COLO829 (cell line): ENCODE results near the gene L1TD1.
"Not testable (repeated sequence)": the region's sequence is repeated elsewhere in the genome, so short reads cannot be mapped to it uniquely, and the experiment has no call there.

Source experiments
- DNase-seq: peaks from one replicate; pipeline ENCODE4 v3.0.0; 2012; ENCODE audit warnings: low spot score

Gene L1TD1

DNA sequence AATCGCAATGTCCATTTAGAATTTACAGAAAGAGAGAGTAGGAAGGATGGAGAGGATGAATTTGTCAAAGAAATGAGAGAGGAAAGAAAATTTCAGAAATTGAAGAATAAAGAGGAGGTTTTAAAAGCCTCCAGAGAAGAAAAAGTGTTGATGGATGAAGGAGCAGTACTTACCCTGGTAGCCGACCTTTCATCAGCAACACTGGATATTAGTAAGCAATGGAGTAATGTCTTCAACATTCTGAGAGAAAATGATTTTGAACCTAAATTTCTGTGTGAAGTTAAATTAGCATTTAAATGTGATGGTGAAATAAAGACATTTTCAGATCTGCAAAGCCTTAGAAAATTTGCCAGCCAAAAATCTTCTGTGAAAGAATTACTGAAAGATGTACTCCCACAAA is 12.5 kb downstream of the L1TD1 start:
- no peak for DNase-seq

- DNase-seq, result no peak
These were observed 13.4 kb downstream of the L1TD1 start for GRCh38 chr1:62208087-62208486.

DNA sequence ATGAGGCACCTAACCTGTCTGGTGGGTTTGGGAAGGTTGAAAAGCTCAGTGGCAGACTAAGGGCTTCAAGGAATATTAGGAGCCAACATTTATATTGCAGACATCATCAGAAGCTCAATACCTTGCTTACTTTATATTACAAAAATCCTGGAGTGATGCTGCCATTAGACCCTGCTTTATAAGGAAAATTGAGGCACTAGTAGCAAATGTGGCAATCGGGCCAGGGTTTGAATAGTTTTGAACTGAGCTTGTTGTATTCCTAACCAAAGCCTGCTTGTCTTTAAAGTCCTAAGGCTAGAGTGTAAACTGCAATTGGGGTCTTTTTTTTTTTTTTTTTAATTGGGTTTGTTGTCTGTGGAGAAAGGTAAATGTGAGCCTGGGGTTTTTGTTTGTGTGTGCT is 14.3 kb downstream of the L1TD1 start:
- DNase-seq, result no peak

DNA sequence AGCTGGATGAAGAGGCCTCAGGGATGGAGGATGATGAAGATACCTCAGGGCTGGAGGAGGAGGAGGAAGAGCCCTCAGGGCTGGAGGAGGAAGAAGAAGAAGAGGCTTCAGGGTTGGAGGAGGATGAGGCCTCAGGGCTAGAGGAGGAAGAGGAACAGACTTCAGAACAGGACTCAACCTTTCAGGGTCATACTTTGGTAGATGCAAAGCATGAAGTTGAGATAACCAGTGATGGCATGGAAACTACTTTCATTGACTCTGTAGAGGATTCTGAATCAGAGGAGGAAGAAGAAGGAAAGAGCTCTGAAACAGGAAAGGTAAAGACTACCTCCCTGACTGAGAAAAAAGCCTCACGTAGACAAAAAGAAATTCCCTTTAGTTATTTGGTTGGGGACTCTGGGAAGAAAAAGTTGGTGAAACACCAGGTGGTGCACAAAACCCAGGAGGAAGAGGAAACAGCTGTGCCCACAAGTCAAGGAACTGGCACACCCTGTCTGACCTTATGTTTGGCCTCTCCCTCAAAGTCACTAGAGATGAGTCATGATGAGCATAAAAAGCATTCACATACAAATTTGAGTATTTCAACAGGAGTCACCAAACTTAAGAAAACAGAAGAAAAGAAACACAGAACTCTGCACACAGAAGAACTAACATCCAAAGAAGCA is 15.4 kb downstream of the L1TD1 start:
- DNase-seq, result peak; percentile 8

- no peak for DNase-seq
These were observed 16.3 kb downstream of the L1TD1 start for GRCh38 chr1:62210960-62211359.

- no peak for DNase-seq
These were observed 17.8 kb downstream of the L1TD1 start for GRCh38 chr1:62212411-62212810.

DNA sequence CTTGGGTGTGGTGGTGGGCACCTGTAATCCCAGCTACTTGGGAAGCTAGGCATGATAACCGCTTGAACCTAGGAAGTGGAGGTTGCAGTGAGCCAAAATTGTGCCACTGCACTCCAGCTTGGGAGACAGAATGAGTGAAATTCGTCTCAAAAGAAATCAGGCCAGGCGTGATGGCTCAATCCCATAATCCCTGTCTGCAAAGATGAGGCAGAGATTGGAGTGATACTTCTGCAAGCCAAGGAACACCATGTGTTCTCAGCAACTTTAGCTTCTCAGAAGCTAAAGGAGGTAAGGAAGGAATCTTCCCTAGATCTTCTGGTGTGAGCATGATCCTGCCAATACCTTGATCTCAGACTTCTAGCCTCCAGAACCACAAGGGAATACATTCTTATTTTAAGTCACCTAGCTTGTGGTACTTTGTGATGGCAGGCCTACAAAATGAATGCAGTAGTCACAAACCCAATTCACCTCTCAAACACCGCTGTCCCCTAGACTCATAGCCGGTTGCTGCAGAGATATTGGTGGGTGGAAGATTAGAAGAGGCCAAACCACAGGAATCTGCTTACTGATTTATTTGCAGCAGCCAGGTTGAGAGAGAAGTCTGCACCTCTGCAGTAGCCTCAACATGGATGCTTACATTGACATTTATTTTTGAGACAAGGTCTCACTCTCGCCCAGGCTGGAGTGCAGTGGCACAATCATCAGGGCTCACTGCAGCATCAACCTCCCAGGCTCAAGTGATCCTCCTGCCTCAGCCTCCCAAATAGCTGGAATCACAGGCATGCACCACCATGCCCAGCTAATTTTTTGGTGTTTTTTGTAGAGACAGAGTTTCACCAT is 18.6 kb downstream of the L1TD1 start:
- no peak for DNase-seq

DNA sequence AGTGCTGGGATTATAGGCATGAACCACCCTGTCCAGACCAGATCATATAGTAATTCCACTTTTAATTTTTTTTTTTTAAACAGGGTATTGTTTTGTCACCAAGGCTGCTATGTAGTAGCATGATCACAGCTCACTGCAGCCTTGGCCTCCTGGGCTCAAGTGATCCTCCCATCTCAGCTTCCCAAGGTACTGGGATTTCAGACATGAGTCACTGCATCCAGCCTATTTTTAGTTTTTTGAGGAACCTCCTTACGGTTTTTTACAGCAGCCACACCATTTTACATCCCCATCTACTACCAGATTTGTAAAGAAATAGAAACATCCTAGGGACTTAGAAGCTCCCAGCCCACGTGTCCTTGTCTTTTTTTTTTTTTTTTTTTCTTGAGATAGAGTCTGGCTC is 24.0 kb downstream of the L1TD1 start:
- DNase-seq, result no peak

- not testable (repeated sequence) for DNase-seq
These were observed 25.8 kb downstream of the L1TD1 start for GRCh38 chr1:62220456-62220855.

DNA sequence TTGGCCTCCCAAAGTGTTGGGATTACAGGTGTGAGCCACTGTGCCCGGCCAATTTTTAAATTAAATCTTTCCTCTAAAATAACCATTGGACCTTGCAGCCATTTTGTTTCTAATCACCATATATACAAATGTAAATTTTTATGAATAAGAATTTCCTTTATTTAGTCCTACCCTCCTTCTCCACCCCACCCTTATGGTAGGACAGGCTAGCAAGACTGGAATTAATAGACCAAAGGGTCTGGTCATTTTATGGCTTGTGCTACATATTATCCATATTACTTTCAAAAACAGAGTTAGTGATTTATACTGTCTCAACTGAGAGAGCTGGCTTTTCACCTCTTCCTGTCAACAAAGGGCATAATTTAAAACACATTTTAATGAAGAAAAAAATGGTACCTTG is 26.5 kb downstream of the L1TD1 start:
- no peak for DNase-seq

DNA sequence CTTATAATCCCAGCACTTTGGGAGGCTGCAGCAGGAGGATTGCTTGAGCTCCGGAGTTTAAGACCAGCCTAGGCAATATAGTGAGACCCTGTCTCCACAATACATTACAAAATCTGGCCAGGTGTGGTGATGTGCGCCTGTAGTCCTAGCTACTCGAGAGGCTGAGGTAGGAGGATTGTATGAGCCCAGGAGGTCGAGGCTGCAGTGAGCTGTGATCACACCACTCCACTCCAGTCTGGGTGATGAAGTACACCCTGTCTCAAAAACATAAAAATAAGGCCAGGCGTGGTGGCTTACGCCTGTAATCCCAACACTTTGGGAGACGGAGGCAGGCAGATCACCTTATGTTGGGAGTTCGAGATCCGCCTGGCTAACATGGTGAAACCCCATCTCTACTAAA is 27.7 kb downstream of the L1TD1 start:
- DNase-seq, result no peak

GRCh38 chr1:62224182-62224581 is 29.5 kb downstream of the L1TD1 start:
- DNase-seq, result no peak

- DNase-seq, result no peak
These were observed 32.8 kb downstream of the L1TD1 start for GRCh38 chr1:62227496-62227895.

GRCh38 chr1:62228136-62228882 is 33.7 kb downstream of the L1TD1 start:
- DNase-seq, result no peak

DNA sequence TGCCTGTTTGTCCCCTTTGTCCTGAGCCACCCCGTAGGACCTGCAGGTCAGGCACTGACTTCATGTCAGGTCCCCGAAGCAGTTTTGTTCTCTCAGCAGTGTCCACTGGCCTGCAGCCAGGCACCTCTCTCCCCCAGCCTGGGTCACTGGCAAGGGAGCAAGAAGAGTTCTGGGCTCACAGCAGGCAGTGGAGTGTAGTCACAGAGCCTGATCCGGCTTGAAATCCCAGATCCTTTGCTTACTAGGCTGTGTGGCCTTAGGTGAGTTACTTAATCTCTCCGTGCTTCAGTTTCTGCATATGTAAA is 34.2 kb downstream of the L1TD1 start:
- DNase-seq, result no peak

DNA sequence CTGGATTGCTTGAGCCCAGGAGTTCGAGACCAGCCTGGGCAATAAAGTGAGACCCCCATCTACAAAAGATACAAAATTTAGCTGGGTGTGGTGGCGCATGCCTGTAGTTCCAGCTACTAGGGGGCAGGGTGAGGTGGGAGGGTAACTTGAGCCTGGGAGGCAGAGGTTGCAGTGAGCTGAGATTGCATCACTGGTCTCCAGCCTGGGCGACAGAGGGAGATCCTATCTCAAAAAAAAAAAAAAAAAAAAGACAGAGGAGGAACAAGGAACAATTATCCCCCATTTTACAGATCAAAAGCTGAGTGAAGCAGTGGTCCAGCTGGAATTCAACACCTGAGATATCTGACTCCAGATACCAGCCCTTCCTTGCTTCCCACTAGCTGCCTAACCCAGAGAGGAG is 34.8 kb downstream of the L1TD1 start:
- no peak for DNase-seq

DNA sequence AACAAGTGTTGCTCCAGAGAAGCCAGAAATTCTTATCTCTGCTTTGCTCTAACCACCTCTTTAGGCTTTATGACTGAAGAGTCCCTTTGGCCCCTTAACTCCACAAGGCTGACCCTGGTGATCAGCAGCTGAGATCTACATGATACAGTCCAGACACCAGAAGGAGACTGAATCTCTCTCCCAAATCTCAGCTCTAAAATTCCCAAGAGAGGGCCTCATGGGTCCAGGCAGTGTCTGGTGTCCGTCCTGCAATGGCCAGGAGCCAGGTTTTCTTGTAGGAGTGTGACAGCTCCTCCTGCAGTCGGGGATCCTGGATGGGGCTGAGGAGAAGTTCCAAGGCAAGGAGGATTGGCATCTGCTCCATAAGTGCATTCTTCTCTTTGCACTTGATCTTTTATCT is 35.3 kb downstream of the L1TD1 start:
- DNase-seq, result no peak

GRCh38 chr1:62230718-62231117 is 36.1 kb downstream of the L1TD1 start:
- no peak for DNase-seq

- no peak for DNase-seq
These were observed 38.2 kb downstream of the L1TD1 start for GRCh38 chr1:62232871-62233278.

DNA sequence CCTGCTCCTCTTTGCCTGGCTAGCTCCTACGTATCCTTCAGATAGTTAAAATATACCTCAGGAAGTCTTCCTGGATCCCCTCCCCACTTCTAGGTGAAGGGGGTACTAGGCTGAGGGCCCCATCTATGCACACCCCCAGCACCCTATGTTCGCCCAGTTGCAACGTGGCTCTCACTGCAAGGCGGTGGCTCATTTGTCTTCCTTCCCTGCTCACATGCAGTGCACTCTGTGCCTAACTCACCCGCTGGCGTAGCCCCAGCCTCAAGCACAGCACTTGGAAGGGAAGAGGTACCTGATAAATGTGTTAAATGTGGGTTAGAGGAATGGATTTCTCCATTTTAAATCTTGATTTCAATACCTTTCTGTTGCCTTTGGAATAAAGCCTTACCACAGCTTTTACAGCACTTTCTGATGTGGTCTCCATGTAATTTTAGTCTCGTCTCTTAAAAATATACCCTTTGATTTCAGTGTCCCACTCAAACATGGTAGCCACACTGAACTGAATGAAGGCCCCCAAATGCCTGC is 39.3 kb downstream of the L1TD1 start:
- no peak for DNase-seq

DNA sequence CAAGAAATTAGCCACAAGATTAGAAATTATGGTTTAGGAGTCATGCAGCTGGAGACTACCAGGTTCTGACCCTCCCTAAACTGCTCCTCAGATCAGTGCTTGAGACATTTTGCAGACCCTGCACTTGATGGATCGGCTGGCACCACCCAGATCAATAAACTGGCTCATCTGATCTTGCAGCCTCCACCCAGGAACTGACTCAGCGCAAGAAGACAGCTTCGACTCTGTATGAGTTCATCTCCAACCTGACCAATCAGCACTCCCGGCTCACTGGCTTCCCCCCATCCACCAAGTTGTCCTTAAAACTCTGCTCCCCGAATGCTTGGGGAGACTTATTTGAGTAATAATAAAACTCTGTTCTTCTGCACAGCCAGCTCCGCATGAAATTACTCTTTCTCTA is 40.0 kb downstream of the L1TD1 start:
- no peak for DNase-seq

DNA sequence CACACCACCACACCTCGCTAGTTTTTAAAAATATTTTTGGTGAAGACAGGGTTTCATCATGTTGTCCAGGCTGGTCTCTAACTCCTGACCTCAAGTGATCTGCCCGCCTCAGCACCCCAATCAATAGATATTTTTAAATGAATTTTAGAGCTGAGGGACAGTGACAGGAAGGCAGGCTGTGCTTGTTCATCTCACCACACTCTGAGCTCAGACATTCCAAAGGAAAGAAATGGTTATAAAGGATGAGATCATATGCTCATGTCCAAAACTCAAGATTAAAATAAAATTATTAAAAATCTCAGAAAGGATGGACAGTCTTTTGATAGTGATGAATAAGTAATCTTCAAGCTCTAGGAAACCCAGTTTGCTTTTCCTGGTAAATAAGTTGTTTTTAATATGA is 40.9 kb downstream of the L1TD1 start:
- no peak for DNase-seq

GRCh38 chr1:62237361-62237760 is 42.7 kb downstream of the L1TD1 start:
- no peak for DNase-seq
